Suprapubic skin (tissue), 4 donors: ENCODE measurements around the gene TMCO4. TPM values are rescaled to one million over a fixed set of nuclear protein-coding genes. Genes with fewer than 3 reads are reported as not detected.

ENCODE experiments used
- DNase-seq, 2 donors: peaks; one replicate each; pipeline ENCODE4 v3.0.0-alpha.2; 2019; ENCODE audit warnings: low spot score in 2 of 2
- H3K27ac ChIP-seq: fragments of 200-600 bp; sonication (generic); one replicate; pipeline ENCODE4 v1.5.1; 2019
- H3K27me3 ChIP-seq: fragments of 200-600 bp; sonication (generic); one replicate; pipeline ENCODE4 v1.5.1; 2019
- H3K36me3 ChIP-seq: fragments of 200-600 bp; sonication (generic); one replicate; pipeline ENCODE4 v1.5.1; 2019
- H3K4me1 ChIP-seq: fragments of 200-600 bp; sonication (generic); one replicate; pipeline ENCODE4 v1.5.1; 2019
- H3K4me3 ChIP-seq: fragments of 200-600 bp; sonication (generic); one replicate; pipeline ENCODE4 v1.5.1; 2019; ENCODE audit warnings: mild to moderate bottlenecking
- H3K9me3 ChIP-seq: fragments of 200-600 bp; sonication (generic); one replicate; pipeline ENCODE4 v1.5.1; 2019
- EP300 ChIP-seq: sonication (generic); formaldehyde crosslinking; IDR thresholded peaks from one replicate; pipeline ENCODE4 v1.6.1; 2017; ENCODE audit warnings: antibody characterized with exemption
- POLR2A ChIP-seq, 2 donors: fragments of 450-650 bp; IDR thresholded peaks; one replicate each; pipeline ENCODE4 v1.6.1; 2017; ENCODE audit warnings: antibody characterized with exemption in 2 of 2, mild to moderate bottlenecking in 2 of 2, moderate library complexity in 2 of 2
- POLR2AphosphoS5 ChIP-seq, 3 donors: sonication (generic); formaldehyde crosslinking; IDR thresholded peaks; one replicate each; pipeline ENCODE4 v1.6.1; 2017; ENCODE audit warnings: antibody characterized with exemption in 3 of 3
- WGBS: methylation state at CpG from one replicate; pipeline ENCODE4 v1.1.5; 2018; 5-methylcytosine and 5-hydroxymethylcytosine counted together
- total RNA-seq, 4 donors: library from RNA; depleted of rRNA; stranded (reverse); fragments of >200 nt; gene quantifications; one replicate each; pipeline ENCODE4 v1.1.0, GENCODE V29; 2016
- TF ChIP-seq, protein P1 (sequence below), 2 donors: fragments of 200-600 bp in 1 of 2; fragments of 450-650 bp in 1 of 2; sonication (generic) in 1 of 2; IDR thresholded peaks; one replicate each; pipeline ENCODE4 v1.5.1; 2016 to 2019; ENCODE audit warnings: antibody characterized with exemption in 2 of 2, mild to moderate bottlenecking in 1 of 2, moderate library complexity in 1 of 2

Gene TMCO4
- total RNA-seq, 4 donors from 2014 or later = 11.6 to 23.8 (median 15.0) TPM

DNA sequence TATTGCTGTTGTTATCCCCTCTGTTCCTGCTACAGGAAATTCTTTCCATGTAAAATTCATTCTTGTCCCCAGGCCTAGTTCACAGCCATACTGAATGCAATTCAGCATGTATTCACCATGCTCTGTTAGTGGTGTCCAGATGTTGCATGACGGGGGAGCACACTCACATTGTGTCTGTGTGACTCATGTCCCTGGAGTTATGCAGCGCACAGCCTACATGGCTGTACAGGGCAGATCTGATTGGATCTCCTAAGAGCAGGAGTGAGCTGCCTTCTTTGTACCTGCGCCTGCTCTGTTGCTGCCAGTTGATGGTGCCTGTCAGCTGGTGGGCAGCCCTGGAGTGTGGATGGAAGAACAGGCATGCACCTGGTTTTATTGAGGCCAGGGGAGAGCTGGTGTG lies 117.5 kb downstream of the TMCO4 start:
- Histone ChIP-seq H3K36me3 (peaks cover 12% of the 10 kb centered on the region), H3K9me3 (no peaks in the 10 kb centered on the region), H3K27me3 (no peaks in the 10 kb centered on the region), H3K4me3 (no peak overlapping the region), H3K27ac (no peak overlapping the region), H3K4me1 (no peaks in the 10 kb centered on the region)
- TF ChIP-seq, protein P1, sequence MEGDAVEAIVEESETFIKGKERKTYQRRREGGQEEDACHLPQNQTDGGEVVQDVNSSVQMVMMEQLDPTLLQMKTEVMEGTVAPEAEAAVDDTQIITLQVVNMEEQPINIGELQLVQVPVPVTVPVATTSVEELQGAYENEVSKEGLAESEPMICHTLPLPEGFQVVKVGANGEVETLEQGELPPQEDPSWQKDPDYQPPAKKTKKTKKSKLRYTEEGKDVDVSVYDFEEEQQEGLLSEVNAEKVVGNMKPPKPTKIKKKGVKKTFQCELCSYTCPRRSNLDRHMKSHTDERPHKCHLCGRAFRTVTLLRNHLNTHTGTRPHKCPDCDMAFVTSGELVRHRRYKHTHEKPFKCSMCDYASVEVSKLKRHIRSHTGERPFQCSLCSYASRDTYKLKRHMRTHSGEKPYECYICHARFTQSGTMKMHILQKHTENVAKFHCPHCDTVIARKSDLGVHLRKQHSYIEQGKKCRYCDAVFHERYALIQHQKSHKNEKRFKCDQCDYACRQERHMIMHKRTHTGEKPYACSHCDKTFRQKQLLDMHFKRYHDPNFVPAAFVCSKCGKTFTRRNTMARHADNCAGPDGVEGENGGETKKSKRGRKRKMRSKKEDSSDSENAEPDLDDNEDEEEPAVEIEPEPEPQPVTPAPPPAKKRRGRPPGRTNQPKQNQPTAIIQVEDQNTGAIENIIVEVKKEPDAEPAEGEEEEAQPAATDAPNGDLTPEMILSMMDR (IDR thresholded peaks at IDR 0.05) = no peak
- TF ChIP-seq EP300 (no peak), POLR2A (IDR thresholded peaks at IDR 0.05) (no peak), POLR2AphosphoS5 (IDR thresholded peaks at IDR 0.05) (no peak)
- DNase-seq = no peak
- WGBS = 58% methylated on average over 2 of the region's 3 CpGs

DNA sequence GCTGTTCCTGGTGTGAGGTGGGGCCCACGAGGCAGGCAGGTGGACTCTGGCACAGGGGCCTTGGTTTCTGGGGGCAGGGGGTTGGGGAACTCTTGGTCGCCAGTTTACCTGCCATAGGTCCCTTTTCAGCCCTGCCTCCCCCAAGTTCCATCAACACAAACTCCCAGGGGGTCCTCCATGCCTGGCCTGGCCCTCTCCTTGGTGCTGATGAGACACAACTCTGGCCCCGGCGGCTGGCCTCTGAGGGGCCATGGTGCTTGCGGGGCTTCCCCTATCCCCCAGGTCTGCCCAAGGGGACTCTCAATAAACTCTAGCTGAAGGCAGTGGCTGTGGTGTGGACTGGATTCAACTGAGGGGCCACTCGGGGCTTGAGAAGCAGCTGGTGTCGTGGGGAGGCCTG lies 119.1 kb downstream of the TMCO4 start:
- Histone ChIP-seq H3K36me3 (peaks cover 12% of the 10 kb centered on the region), H3K27me3 (no peaks in the 10 kb centered on the region), H3K4me1 (no peaks in the 10 kb centered on the region), H3K27ac (no peak overlapping the region), H3K9me3 (no peaks in the 10 kb centered on the region), H3K4me3 (no peak overlapping the region)
- 75% methylated on average over 7 of the region's 7 CpGs for WGBS
- no peak for TF ChIP-seq POLR2AphosphoS5 (IDR thresholded peaks at IDR 0.05)
- TF ChIP-seq, protein P1 (IDR thresholded peaks at IDR 0.05) = no peak
- TF ChIP-seq POLR2A (IDR thresholded peaks at IDR 0.05) = no peak
- no peak for TF ChIP-seq EP300
- DNase-seq = no peak

GRCh38 chr1:19679691-19680090 lies 120.0 kb downstream of the TMCO4 start:
- no peak for DNase-seq
- no peak overlapping the region for H3K4me3 ChIP-seq
- peaks cover 5% of the 10 kb centered on the region for H3K27me3 ChIP-seq
- H3K27ac ChIP-seq = no peak overlapping the region
- WGBS = 76% methylated on average over 4 of the region's 4 CpGs
- H3K9me3 ChIP-seq = no peaks in the 10 kb centered on the region
- peaks cover 12% of the 10 kb centered on the region for H3K36me3 ChIP-seq
- no peaks in the 10 kb centered on the region for H3K4me1 ChIP-seq
- TF ChIP-seq POLR2AphosphoS5 (IDR thresholded peaks at IDR 0.05) = no peak
- TF ChIP-seq, protein P1 (IDR thresholded peaks at IDR 0.05) = no peak
- no peak for TF ChIP-seq POLR2A (IDR thresholded peaks at IDR 0.05)
- no peak for TF ChIP-seq EP300

DNA sequence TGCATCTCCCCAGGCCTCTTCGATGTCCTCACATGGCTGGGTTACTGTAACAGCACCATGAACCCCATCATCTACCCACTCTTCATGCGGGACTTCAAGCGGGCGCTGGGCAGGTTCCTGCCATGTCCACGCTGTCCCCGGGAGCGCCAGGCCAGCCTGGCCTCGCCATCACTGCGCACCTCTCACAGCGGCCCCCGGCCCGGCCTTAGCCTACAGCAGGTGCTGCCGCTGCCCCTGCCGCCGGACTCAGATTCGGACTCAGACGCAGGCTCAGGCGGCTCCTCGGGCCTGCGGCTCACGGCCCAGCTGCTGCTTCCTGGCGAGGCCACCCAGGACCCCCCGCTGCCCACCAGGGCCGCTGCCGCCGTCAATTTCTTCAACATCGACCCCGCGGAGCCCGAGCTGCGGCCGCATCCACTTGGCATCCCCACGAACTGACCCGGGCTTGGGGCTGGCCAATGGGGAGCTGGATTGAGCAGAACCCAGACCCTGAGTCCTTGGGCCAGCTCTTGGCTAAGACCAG lies 120.7 kb downstream of the TMCO4 start:
- no peaks in the 10 kb centered on the region for H3K9me3 ChIP-seq
- no peak for DNase-seq
- WGBS = 93% methylated on average over 22 of the region's 34 CpGs
- no peaks in the 10 kb centered on the region for H3K4me1 ChIP-seq
- no peak for TF ChIP-seq EP300
- no peak overlapping the region for H3K27ac ChIP-seq
- H3K36me3 ChIP-seq = peaks cover 12% of the 10 kb centered on the region
- H3K27me3 ChIP-seq = peaks cover 5% of the 10 kb centered on the region
- no peak overlapping the region for H3K4me3 ChIP-seq

GRCh38 chr1:19678493-19678892 lies 121.2 kb downstream of the TMCO4 start:
- 79% methylated on average over 8 of the region's 11 CpGs for WGBS
- TF ChIP-seq, protein P1 (IDR thresholded peaks at IDR 0.05) = no peak
- TF ChIP-seq POLR2A (IDR thresholded peaks at IDR 0.05) = no peak
- no peak for TF ChIP-seq EP300
- no peak for TF ChIP-seq POLR2AphosphoS5 (IDR thresholded peaks at IDR 0.05)
- H3K27ac ChIP-seq = no peak overlapping the region
- no peak overlapping the region for H3K4me3 ChIP-seq
- H3K36me3 ChIP-seq = peaks cover 12% of the 10 kb centered on the region
- peaks cover 5% of the 10 kb centered on the region for H3K27me3 ChIP-seq
- no peaks in the 10 kb centered on the region for H3K9me3 ChIP-seq
- no peaks in the 10 kb centered on the region for H3K4me1 ChIP-seq
- no peak for DNase-seq

- TF ChIP-seq, protein P1 (IDR thresholded peaks at IDR 0.05) = no peak
- no peak for TF ChIP-seq POLR2AphosphoS5 (IDR thresholded peaks at IDR 0.05)
- TF ChIP-seq EP300 = no peak
- Histone ChIP-seq H3K4me1 (no peaks in the 10 kb centered on the region), H3K4me3 (no peak overlapping the region), H3K27me3 (peaks cover 14% of the 10 kb centered on the region), H3K36me3 (no peaks in the 10 kb centered on the region), H3K27ac (no peak overlapping the region), H3K9me3 (no peaks in the 10 kb centered on the region)
- DNase-seq = peak in 1 of 2 donors; percentile 83
- 9% methylated on average over 13 of the region's 13 CpGs for WGBS
Measured at GRCh38 chr1:19676438-19676922, 123.2 kb downstream of the TMCO4 start.
